COLO668 (cell line): ENCODE results near the gene MALT1.
A peak's percentile ranks its signal among the peaks of the same experiment; 100 is the strongest.
"Not testable (repeated sequence)": the region's sequence is repeated elsewhere in the genome, so short reads cannot be mapped to it uniquely, and the experiment has no call there.

Experiments
- DNase-seq: peaks from one replicate; lab custom pipeline; 2025; ENCODE audit not compliant: unreplicated experiment; lab: John Stamatoyannopoulos, UW

MALT1 gene

DNA sequence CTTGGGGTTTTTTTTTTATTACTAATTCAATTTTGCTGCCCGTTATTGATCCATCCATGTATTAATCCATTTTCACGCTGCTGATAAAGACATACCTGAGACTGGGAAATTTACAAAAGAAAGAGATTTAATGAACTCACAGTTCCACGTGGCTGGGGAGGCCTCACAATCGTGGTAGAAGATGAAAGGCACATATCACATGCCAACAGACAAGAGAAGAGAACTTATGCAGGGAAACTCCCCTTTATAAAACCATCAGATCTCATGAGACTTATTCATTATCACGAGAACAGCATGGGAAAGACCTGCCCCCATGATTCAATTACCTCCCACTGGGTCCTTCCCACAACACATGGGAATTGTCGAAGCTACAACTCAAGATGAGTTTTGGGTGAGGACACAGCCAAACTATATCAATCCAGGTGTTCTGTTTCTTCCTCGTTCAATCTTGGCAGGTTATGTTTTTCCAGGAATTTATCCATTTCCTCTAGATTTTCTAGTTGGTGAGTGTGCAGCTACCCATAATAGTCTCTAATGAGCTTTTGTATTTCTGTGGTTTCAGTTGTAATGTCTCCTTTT lies 18.0 kb upstream of the MALT1 start:
- DNase-seq, result not testable (repeated sequence)

DNA sequence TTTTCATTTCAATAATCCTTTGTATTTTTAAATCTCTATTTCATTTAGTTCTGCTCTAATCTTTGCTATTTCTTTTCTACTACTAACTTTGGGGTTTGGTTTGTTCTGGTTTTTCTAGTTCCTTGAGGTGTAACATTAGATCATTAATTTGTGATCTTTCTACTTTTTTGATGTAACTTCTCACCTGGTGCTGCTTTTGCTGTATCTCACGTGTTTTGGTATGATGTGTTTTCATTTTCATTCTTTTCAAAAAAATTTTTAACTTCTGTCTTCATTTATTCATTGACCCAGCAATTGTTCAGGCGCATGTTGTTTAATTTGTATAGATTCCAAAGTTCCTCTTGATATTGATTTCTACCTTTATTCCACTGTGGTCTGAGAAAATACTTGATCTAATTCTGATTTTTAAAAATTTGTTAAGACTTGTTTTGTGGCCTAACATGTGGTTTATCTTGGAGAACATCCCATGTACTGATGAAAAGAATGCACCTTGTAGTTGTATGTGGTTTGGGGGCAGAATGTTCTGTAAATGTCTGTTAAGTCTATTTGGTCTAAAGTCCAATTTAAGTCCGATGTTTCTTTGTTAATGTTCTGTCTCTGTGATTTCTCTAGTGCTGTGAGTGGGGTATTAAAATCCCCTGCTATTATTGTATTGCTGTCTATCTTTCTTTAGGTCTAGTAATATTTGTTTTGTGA lies 17.3 kb upstream of the MALT1 start:
- DNase-seq, result no peak

DNA sequence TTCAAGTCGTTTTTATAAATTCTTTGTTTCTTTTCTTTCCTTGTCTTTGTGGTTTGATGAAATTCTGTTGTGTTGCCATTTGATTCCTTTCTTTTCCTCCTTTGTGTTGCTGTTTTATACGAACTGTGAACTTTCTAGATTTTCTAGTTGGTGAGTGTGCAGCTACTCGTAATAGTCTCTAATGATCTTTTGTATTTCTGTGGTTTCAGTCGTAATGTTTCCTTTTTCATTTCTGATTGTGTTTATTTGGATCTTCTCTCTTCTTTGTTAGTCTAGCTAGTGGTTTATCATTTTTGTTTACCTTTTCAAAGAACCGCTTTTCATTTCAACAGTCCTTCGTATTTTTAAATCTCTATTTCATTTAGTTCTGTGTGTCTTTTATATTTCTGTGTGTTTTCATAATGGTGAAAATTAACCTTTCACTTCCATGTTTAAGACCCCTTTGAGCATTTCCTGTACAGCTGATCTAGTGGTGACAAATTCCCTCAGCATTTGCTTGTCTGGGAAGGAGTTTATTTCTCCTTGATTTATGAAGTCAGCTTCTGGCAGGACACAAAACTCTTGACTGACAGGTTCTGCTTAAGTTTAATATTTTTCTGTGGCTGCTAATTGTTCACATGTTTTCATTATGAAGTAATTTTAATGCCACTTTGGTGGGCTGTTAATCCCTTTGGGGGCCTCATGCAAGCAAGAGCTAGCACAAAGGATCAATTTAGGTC lies 16.2 kb upstream of the MALT1 start:
- DNase-seq, result no peak

DNA sequence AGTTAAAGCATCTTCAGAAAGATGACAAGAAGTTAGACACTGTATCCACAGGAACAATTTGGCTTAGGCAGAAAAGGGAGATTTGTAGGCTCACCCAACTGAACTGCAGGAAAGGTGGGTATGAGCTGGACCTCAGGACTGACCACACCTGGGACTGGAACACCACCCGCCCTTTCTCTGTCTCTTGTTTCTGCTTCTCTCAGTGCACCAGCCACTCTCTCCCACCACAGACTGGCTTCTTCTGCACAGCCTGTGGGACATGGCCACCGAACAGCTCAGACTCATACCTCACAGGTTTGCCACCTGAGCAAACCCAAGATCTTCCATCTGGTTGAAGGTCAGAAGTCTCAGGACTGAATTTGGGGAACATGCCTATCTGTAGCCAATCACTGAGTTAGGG lies 14.2 kb upstream of the MALT1 start:
- DNase-seq, result no peak

DNA sequence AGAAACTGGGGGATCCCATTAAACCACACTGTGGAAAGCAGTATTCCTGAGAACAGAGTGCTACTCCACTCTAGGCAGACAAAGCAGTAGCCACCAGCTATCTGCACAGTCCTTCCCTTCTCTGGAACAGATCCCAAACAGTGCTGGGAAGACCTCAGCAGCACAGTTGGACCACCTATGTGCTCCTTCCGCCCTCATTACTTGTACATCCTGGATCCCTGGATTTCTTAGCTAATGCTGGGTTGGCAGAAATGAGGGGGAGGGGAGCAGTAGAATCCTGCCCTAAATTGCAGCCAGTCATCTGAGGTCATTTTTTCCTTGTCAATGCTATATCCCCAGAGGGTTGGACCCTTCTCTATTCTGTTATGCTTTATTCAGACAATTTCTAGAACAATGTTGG lies 13.8 kb upstream of the MALT1 start:
- DNase-seq, result no peak

DNA sequence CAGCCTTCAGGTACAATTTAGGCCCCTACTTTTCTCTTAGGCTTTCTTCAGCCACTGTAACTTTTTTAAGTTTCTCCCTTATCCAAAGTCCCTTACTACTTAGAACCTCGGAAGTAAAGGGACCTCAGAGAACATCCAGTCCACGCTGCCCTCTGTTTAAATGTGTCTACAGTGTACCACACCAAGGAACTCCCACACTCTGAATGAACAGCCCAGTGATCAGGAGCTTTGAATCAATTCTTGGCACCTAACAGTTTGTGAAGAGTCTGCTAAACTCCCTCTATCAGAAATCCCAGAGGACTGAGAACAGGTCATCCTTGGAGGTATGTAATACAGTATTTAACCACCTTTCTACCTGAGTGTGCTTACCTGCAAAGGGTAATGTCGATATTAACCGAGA lies 11.6 kb upstream of the MALT1 start:
- DNase-seq, result no peak

DNA sequence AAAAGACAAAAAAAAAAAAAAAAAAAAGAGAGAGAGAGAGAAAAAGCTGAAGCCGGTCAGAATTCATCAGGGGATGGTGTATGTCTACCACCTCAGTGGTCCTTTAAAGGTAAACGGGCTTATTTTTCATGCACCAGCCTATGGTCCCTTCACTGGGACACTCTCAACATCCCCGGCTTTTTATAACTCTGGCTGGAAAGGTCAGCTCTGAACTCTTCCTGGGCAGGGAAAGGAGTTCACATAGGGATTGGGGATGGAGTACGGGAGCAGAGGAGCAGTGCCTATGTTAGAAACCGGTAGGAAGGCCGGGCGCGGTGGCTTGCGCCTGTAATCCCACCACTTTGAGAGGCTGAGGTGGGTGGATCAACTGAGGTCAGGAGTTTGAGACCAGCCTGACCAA lies 10.3 kb upstream of the MALT1 start:
- no peak for DNase-seq

DNA sequence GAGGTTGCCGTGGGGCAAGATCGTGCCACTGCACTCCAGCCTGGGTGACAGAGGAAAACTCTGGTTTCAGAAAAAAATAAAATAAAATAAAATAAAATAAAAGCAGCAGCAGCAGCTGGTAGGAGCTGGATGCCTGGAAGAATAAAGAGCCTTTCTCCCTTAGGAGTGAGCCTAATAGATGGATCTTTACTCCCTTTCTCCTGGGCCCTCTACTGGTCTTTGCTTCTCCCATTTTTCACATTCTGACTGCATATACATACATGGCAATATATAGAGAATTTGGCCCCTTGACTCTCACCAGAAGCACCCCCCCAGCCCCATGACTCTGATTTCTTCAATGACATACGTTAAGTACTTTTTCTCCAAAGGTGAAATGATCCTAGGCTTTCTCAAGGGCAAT lies 9.8 kb upstream of the MALT1 start:
- no peak for DNase-seq

DNA sequence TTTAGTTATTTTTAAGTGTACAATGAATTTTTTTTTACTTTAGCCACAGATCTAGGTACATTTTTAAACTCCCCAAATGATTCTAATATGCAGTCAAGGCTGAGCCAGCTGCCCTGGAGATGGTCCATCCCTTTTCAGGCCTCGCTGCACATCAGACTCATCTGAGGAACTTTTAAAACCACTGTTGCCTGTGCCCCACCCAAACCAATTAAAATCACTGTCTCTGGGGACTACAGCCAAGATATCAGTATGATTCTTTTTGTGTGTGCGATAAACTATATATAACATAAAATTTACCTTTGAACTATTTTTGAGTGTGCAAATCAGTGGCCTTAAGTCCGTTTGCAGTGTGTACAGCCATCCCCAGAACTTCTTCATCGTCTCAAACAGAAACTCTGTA lies 9.1 kb upstream of the MALT1 start:
- DNase-seq, result no peak

DNA sequence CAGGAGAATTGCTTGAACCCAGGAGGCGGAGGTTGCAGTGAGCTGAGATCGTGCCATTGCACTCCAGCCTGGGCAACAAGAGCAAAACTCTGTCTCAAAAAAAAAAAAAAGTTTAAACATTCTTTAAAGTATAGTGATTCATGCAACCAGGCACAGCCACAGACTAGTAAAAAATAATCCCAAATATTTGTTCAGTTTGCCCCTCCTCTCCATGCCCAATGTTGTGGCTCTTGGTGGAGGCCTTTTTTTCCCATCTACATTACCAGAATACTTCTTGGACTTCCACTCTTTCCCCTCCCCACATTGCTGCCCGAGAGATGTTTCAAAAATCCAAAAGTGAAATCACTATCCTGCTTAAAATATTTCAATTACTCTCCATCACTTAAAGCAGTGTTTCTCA lies 5.1 kb upstream of the MALT1 start:
- no peak for DNase-seq

DNA sequence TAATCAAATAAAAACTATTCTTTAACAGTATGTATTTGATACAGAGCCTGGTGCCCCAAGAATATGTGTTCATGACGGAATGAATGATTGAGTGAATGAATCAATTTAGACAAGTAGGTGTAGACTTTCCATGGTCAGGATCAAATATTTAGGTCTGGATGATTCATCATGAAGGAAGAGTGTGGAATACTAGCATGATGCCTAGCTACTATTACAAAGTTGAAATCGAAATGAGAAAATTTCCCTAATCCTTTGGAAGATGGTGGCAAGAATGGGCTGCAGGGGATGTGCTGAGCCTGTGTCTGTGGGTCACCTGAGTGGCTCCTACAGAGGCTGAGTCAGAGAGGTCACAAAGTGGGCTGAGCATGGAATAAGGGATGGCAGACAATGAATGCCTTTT lies 3.1 kb upstream of the MALT1 start:
- no peak for DNase-seq

DNA sequence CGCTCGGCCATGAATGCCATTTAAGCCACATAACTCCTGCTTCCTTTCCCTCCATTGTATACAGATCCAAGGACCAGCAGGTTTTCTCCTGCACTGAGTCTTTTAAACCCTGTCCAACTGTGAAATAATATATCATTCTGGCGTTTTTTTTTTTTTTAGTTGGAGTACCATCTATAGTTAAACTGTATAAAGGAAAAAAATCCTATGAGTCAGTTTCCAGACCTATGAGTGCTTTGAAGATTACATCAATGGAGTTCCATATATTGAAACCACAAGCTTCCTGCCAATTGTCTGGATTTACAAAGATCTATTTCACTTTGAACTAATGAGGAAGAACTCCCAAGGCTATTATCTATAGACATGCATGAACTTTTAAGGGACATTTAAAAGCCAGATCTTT lies 2.4 kb upstream of the MALT1 start:
- DNase-seq, result no peak

DNA sequence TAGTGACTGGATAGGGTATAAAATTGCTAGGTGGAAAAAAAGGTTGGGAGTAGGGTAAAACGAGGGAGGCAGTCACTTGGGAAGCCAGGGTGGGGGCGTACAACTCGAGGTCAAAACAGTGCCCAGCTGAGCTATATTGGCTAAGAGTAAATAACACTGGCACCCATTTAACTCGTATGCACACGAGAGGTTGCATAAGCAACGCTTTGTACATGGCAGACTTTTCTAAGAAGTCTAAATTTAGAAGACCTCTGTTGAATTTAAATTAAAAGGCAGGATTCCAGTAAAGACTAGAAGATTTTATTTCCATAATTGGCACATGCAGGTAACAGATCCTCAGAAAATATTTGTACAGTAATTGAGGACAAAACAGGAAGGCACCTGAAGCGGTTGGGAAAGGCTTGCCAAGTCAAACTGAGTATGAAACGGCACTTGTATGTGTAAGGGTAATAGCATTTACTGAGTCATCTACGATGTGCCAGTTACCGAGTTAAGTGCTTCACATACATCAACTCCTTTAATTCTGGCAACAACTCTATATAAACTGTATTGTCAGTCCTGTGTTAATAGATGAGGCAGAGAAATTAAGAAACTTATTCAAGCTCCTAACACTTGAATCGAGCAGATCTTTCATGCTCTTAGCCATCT lies 1.4 kb upstream of the MALT1 start:
- peak; percentile 38 for DNase-seq

DNA sequence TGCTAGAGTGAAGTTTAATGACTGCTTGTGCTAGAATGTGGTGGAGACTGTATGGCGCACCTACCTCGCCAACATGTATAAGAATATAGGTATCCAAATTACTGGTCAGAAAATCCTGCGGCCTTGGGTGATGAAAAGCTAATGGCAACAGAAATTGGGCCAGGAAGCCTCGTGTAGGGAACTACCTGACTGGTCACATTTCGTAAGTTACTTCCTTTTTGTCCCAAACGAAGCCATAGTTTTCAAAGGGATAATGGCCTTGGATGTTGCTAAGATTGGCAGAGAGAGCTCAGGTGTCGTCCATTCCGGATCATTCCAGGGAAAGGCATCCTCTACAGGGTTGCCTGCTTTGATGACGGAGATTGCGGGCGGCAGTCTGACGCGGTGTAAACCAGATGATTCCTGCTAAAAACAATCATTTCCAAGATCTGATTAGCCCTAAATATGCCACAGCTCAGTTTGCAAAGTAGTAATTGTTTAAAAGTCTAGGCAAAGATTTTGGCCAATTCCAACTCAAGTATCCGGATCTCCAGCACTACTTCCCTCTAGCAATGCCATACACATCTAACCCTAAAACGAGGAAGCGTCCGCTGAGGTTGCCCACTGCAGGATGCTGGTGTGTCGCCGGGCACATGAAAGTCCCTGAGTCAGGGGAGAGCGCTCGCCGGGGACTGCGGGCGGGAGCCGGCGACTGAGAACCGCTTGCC lies 708 bp upstream of the MALT1 start:
- peak; percentile 43 for DNase-seq

DNA sequence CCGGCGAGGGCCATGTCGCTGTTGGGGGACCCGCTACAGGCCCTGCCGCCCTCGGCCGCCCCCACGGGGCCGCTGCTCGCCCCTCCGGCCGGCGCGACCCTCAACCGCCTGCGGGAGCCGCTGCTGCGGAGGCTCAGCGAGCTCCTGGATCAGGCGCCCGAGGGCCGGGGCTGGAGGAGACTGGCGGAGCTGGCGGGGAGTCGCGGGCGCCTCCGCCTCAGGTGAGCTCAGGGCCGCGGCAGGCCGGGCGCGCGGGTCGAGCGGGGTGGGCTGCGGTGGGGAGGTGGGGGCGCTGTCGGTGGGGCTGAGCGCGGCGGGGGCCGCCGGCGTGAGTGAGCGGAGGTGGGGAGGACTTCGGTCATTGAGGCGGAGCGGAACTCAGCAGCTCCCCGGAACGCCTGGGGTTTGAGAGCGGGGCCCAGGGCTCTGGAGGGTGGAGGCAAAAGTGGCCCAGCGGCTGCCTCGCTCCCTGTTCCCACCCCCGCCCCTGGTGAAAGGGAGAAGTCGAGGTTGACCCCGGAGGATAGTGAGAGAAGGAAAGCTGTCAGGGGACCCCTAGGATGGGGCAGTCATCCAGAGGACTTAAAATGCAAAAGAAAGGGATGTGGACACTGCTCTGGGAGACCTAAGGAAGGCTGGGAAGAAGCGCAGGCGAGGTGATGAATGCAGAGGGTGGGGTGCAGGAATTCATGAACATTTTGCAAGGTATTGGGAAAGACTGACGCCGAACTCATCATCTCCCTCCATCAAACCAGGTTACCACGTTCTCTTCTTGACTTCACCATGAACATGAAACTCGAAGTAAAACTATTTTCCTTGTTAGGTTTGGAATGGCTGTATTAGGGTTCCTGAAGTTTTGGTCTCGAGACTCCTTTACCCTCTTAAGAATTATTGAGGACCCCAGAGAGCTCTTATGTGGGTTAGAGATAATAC lies 633 bp downstream of the MALT1 start:
- peak; percentile 86 for DNase-seq

DNA sequence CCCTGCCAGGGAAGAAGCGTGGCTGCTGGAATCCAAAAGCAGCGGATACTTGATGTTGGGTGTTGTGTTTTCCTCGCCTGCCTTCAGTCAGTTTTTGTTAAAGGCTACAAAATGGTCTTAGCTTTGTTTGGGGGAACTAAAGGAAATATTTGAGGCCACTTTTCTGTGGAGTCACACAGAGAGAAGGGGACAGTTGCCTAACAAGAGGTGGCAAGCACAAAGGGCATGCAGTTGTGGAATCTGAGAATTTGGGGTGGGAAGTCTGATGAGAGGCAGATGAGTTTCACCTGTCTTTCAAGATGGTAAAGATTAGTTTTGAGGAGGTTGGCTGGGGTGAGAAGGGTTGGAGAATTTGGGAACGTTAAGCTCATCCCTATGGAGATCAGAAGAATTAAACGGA lies 2.9 kb downstream of the MALT1 start:
- no peak for DNase-seq

DNA sequence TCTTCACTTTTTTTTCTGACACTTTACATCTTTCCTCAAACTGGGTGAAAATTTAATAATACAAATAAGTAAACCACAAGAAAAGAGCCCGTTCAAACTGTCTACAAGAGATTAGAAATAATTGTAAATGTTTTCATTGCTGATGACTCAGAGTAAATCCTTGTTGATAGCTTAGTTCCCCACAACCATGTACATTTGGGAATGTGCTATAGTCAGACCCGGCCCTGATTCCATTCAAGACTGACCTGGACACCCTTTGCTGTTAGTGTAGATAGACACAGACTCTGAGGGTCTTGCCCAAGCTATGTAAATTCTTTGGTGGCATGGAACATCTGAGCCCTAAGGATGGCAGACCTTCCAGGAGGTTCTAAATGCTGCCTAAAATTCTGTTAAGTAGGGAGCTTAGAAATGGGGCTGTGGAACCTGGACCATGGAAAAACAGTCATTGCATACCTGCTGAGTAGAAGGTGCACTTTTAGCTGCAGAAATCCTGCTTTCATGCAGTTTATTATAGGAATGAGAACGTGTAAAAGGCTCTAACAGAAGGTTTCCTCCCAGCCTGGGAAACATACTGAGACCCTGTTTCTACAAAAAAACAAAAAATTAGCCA lies 3.7 kb downstream of the MALT1 start:
- no peak for DNase-seq

DNA sequence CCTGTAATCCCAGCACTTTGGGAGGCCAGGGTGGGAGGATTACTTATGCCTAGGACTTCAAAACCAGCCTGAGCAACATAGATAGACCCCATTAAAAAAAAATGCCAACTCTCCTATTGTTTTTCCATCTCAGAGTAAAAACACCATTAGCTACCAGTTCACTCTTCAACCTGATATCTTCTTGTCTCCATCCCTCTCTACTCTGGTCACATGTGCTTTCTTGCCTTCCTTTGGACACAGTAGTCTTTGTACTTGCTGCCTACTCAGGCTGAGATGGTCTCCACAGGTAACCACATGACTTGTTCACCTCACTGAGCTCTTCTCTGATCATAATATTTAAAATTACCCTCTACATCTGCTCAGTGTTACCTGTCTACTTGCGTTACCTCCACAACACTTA lies 5.0 kb downstream of the MALT1 start:
- DNase-seq, result no peak

DNA sequence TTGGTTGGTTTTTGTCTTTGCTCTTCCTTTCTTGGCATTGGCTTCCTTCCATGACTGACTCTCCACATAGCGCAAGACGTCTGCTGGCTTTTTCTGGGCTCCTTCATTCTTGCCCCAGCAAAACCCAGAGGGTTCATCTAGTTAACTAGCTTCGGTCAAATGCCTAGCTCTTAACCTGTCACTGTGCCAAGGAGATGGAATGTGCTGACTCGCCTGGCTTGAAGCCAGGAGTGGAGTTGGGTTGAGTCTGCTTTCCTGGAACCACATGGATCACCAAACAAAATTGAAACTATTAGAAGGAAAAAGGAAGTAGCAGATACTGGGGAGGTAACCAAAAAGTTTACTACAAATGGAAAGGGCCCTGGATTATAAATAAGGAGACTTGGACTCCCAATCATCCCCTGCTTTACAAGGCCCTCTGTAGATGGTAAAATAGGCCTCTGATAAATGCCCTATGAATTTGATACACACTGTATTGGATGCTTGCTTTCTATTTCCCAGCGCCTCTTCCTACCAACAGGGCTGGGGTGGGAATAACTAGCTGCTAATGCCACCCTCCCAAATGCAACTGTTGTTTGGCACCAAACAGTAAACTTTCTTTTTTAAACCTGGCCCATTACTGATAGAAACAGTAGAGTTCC lies 11.3 kb downstream of the MALT1 start:
- DNase-seq, result peak; percentile 33
